ENCODE data around the gene KRT12. TPM values are rescaled to one million over a fixed set of nuclear protein-coding genes. Genes with fewer than 3 reads are reported as not detected.

Gene KRT12
- not detected for total RNA-seq

DNA sequence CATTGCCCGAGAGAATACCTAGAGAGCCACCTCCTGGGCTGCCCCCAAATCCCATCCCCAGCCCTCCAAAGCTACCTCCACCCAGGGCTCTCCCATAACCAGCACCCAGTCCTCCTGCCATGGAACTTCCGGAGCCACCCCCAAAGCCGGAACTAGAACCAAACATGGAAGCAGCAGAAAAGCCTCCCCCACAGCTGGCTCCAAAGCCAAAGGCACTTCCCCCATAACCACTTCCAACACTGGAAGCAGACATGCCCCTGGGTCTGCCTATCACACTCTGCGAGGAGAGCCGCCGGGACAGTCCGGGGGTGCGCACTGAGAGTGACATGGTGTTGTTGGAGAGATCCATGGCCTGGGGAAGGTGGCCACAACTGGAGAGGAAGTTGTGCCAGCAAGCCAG is at the start of gene KRT12:
KRT12 (minus strand) TSS at position 386 of the 400 bp plus-strand sequence; CDS start at position 349, 37 bp downstream.

DNA sequence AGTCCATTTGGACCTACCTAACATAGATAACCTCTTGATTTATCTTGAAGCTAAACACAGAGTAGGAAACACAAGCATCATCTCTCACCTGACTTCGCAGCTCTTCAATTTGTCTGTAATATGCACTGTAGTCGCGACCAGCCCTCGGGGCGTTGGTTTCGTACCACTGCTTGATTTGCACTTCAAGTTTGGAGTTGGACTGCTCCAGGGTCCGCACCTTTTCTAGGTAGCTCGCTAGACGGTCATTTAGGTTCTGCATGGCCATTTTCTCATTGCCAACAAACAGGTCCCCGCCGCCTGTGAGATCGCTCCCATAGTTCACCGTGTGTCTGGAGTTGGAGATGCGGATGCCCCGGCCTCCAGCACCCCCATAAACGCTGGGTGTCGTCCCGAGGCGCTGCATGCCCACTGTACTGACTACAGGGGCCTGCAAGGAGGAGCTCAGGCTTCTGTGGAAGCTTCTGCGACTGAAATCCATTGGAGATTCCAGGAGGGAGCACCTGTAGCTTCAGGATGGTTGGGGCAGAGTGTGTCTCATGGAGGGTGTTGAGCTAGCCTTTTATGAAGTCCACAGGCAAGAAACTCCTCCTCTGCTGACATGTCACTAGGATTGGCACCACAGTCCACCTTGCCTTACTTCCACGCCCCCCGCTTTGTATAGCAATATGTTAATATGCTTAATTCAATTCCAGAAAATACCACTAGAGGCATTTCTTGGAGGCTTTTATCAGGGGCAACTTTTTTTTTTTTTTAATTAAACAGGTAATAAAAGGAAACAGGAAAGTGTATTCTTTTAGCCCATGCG is 17.9 kb upstream of the KRT12 start, which contains the start of gene KRT20:
KRT20 (minus strand) TSS at position 535 of the 805 bp plus-strand sequence; CDS start at position 478, 57 bp downstream.

DNA sequence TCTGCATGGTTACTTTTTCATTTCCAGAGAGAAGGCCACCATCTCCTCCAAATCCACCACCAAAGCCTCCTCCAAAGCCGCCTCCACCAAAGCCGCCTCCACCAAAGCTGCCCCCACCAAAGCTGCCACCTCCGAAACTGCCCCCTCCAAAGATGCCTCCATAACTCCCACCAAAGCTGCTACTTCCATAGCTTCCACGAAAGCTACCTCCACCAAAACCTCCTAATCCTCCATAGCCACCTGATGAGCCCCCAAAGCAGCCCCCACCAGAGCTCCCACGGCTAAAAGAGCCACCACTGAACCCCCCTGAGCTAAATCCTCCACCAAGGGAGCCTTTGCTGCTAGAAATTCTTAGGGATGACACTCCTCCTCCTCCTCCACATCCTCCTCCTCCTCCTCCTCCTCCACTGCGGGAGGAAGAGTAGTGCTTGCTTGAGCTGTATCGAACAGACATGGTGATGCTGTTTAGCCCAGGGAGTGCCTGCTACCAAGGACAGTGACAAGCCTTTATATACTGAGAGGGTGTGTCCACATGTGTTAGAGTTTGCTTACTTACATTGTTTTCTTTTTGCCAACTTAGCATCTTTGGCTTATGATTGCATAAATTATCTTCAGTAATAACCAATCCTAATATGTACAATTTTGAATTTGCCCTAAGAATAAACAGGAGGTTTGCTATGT is 44.8 kb downstream of the KRT12 start, which contains the start of gene KRT10:
KRT10 (minus strand) TSS at position 483 of the 681 bp plus-strand sequence; CDS start at position 454, 29 bp downstream.

Other genes starting within 250 kb of the KRT12 start
- gene SMARCE1, start 219.4 kb downstream of the KRT12 start, total RNA-seq, result 139 TPM
- gene KRT222, start 202.0 kb downstream of the KRT12 start, total RNA-seq, result 3.4 TPM
- gene KRT24, start 163.5 kb downstream of the KRT12 start, total RNA-seq, result not detected
- not detected for gene KRT25, start 111.9 kb downstream of the KRT12 start, total RNA-seq
- not detected for gene KRT26, start 95.0 kb downstream of the KRT12 start, total RNA-seq
- not detected for gene KRT27, start 84.7 kb downstream of the KRT12 start, total RNA-seq
- gene KRT28, start 67.3 kb downstream of the KRT12 start, total RNA-seq, result not detected
- gene KRT10, start 44.6 kb downstream of the KRT12 start, total RNA-seq, result 2.8 TPM
- gene KRT20, start 18.0 kb upstream of the KRT12 start, total RNA-seq, result not detected
- not detected for gene KRT23, start 70.4 kb upstream of the KRT12 start, total RNA-seq
- not detected for gene KRT39, start 99.7 kb upstream of the KRT12 start, total RNA-seq
- gene KRT40, start 117.1 kb upstream of the KRT12 start, total RNA-seq, result not detected
- gene KRTAP3-3, start 126.9 kb upstream of the KRT12 start, total RNA-seq, result not detected
- not detected for gene KRTAP3-2, start 132.7 kb upstream of the KRT12 start, total RNA-seq
- not detected for gene KRTAP3-1, start 141.9 kb upstream of the KRT12 start, total RNA-seq
- not detected for gene KRTAP1-5, start 160.0 kb upstream of the KRT12 start, total RNA-seq
- gene KRTAP1-4, start 163.0 kb upstream of the KRT12 start, total RNA-seq, result not detected
- gene KRTAP1-3, start 167.7 kb upstream of the KRT12 start, total RNA-seq, result not detected
- gene KRTAP1-1, start 174.2 kb upstream of the KRT12 start, total RNA-seq, result not detected
- not detected for gene KRTAP2-1, start 180.1 kb upstream of the KRT12 start, total RNA-seq
- not detected for gene KRTAP2-2, start 188.0 kb upstream of the KRT12 start, total RNA-seq
- not detected for gene KRTAP2-3, start 192.9 kb upstream of the KRT12 start, total RNA-seq
- not detected for gene KRTAP2-4, start 198.7 kb upstream of the KRT12 start, total RNA-seq
- not detected for gene KRTAP4-7, start 216.9 kb upstream of the KRT12 start, total RNA-seq
- not detected for gene KRTAP4-8, start 230.9 kb upstream of the KRT12 start, total RNA-seq
- not detected for gene KRTAP4-16, start 235.0 kb upstream of the KRT12 start, total RNA-seq
- gene KRTAP4-9, start 238.2 kb upstream of the KRT12 start, total RNA-seq, result not detected

Measured in parietal lobe (tissue), 1 donor.